ENCODE measurements around the gene APOF. TPM values are rescaled to one million over a fixed set of nuclear protein-coding genes. Genes with fewer than 3 reads are reported as not detected.
"Not testable (repeated sequence)": the region's sequence is repeated elsewhere in the genome, so short reads cannot be mapped to it uniquely, and the experiment has no call there.

The APOF gene
- total RNA-seq, 4 donors from 2014 or later = not detected

DNA sequence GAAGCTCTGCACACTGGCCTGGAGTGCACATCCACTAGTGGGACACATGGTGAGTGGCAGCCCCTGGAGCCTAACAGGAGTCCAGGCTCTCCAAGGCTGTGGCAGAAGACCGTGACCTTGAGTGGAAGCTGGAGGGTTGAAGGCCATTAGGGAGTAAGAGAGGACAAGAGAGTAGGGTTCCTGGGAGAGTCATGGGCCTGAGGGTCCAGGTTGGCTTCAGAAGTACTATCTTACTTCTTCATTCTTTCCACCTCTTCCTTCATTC, 23.6 kb downstream of the APOF start:
- Histone ChIP-seq H3K4me3 (peak overlapping the region in 1 of 4 donors; percentile 20), H3K27me3 (no peaks in the 10 kb centered on the region), H3K9me3 (no peaks in the 10 kb centered on the region), H3K4me1 (peaks cover 0 to 6% (median 3%) of the 10 kb centered on the region in 4 donors), H3K36me3 (peaks cover 0 to 35% (median 10%) of the 10 kb centered on the region in 3 donors), H3K27ac (peak overlapping the region in 2 of 4 donors; percentile 31 to 76)
- WGBS, 2 donors = 81% methylated on average over 1 of the region's 1 CpG
- no peak for DNase-seq (ENCODE audit: low spot score in 2 of 2)
- TF ChIP-seq, protein P1, sequence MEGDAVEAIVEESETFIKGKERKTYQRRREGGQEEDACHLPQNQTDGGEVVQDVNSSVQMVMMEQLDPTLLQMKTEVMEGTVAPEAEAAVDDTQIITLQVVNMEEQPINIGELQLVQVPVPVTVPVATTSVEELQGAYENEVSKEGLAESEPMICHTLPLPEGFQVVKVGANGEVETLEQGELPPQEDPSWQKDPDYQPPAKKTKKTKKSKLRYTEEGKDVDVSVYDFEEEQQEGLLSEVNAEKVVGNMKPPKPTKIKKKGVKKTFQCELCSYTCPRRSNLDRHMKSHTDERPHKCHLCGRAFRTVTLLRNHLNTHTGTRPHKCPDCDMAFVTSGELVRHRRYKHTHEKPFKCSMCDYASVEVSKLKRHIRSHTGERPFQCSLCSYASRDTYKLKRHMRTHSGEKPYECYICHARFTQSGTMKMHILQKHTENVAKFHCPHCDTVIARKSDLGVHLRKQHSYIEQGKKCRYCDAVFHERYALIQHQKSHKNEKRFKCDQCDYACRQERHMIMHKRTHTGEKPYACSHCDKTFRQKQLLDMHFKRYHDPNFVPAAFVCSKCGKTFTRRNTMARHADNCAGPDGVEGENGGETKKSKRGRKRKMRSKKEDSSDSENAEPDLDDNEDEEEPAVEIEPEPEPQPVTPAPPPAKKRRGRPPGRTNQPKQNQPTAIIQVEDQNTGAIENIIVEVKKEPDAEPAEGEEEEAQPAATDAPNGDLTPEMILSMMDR (IDR thresholded peaks at IDR 0.05) = no peak
- TF ChIP-seq POLR2A (IDR thresholded peaks at IDR 0.05) = no peak
- TF ChIP-seq EP300 (IDR thresholded peaks at IDR 0.05) = no peak

DNA sequence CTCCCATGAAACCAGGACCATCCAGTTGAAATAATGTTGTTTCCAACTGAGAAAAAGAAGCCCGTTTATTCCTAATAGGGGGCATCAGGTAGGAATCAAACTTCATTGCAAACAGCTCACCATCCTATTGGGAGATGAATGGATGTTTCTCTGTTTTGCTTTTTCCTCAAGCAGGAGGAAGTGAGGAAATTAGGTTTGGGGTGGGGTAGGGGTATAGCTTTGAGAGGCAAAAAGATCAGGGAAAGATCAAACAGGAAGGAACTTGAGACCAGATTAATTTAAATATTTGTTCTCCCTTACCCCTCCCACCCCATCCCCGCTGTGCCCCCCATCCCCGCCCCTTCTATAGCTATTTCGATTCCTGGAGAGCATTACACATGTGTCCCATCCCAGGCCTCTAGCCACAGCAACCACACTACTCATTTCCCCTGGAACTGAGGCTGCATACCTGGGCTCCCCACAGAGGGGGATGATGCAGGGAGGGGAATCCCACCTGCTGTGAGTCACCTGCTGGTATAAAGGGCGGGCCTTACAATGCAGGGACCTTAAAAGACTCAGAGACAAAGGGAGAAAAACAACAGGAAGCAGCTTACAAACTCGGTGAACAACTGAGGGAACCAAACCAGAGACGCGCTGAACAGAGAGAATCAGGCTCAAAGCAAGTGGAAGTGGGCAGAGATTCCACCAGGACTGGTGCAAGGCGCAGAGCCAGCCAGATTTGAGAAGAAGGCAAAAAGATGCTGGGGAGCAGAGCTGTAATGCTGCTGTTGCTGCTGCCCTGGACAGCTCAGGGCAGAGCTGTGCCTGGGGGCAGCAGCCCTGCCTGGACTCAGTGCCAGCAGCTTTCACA, 24.1 kb downstream of the APOF start, which contains the start of gene IL23A:
TSS of gene IL23A (plus strand) at position 577 of the 850 bp plus-strand sequence. CDS start at position 738, 161 bp downstream.
- WGBS, 2 donors = 27 to 34% methylated on average over 9 of the region's 9 CpGs
- H3K36me3 ChIP-seq = peaks cover 0 to 30% (median 4%) of the 10 kb centered on the region in 3 donors
- H3K4me1 ChIP-seq = peaks cover 0 to 6% (median 3%) of the 10 kb centered on the region in 4 donors
- no peaks in the 10 kb centered on the region for H3K27me3 ChIP-seq
- no peaks in the 10 kb centered on the region for H3K9me3 ChIP-seq
- DNase-seq (ENCODE audit: low spot score in 2 of 2) = no peak
- TF ChIP-seq POLR2A (IDR thresholded peaks at IDR 0.05) (no peak), EP300 (IDR thresholded peaks at IDR 0.05) (no peak)
- TF ChIP-seq, protein P1 (IDR thresholded peaks at IDR 0.05) = no peak
- peak within 1 kb of the TSS in 1 of 4 donors; percentile 20 for H3K4me3 ChIP-seq
- H3K27ac ChIP-seq = peak within 1 kb of the TSS in 2 of 4 donors; percentile 31 to 76

DNA sequence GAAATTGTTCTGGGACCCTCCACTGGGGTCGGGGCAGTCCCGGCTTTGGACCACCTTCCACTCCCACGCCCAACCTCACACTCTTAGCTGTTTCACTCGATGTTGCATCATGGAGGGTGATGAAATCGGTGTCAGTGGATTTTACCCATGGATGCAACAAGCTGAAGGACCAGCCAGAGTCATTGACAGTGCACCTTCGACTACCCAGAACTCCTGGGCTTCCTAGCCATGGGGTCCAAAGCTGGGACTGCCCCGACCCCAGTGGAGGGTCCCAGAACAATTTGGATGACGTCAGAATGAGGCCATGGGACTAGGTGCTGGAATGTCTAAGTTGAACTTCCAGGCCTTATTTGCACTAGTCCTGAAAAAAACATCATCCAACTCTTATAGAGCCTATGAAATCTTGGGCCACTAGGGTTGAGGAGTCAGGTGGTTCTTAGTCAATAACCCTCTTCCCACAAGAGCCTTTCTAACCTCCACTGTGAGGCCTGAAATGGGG, 24.9 kb downstream of the APOF start:
- Histone ChIP-seq H3K27ac (peak overlapping the region in 1 of 4 donors; percentile 76), H3K36me3 (peaks cover 0 to 23% (median 0%) of the 10 kb centered on the region in 3 donors), H3K9me3 (no peaks in the 10 kb centered on the region), H3K4me3 (no peak overlapping the region), H3K4me1 (peaks cover 0 to 12% (median 8%) of the 10 kb centered on the region in 4 donors), H3K27me3 (no peaks in the 10 kb centered on the region)
- WGBS, 2 donors = 76 to 84% methylated on average over 8 of the region's 8 CpGs
- TF ChIP-seq EP300 (IDR thresholded peaks at IDR 0.05) (no peak), POLR2A (IDR thresholded peaks at IDR 0.05) (no peak)
- TF ChIP-seq, protein P1 (IDR thresholded peaks at IDR 0.05) = no peak
- no peak for DNase-seq (ENCODE audit: low spot score in 2 of 2)

DNA sequence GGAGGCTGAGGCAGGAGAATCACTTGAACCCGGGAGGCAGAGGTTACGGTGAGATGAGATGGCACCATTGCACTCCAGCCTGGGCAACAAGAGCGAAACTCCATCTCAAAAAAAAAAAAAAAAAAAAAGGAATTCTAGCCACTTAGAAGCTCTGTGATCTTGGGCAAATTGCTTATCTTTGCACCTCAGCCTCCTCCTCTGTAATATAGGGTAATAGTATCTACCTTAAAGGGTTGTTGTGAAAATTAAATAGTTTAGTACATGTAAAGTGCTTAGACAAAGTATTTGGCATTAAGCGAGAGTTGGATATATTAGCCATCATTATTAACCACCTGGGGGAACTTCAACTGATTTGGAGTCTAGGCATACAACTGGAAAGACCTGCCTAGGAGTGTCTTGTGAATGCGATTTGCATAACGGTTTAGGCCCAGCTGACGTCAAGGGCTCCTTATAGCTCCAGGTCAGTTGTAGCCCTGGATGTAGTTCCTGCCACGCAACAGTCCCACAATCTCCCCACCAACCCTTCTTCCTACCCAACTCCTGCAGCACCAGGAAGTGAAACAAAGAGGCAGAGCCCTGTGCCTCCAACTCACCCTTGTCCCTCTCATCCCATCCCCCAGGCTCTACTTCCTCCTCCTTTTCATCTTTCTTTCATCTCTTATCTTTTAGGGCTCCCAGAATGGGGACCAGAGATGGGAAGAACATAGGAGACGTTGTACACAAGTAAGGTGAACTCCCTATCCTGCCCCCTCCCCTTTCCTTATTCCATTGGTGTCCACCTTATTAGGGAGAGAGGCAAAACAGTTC, 26.1 kb downstream of the APOF start:
- no peak for DNase-seq (ENCODE audit: low spot score in 2 of 2)
- 84% methylated on average over 9 of the region's 9 CpGs for WGBS, 2 donors
- H3K36me3 ChIP-seq = peaks cover 0 to 10% (median 0%) of the 10 kb centered on the region in 3 donors
- TF ChIP-seq, protein P1 (IDR thresholded peaks at IDR 0.05) = no peak
- TF ChIP-seq EP300 (IDR thresholded peaks at IDR 0.05) = no peak
- TF ChIP-seq POLR2A (IDR thresholded peaks at IDR 0.05) = no peak
- H3K9me3 ChIP-seq = no peaks in the 10 kb centered on the region
- no peak overlapping the region for H3K27ac ChIP-seq
- H3K4me1 ChIP-seq = peaks cover 0 to 17% (median 10%) of the 10 kb centered on the region in 4 donors
- H3K27me3 ChIP-seq = no peaks in the 10 kb centered on the region
- no peak overlapping the region for H3K4me3 ChIP-seq

DNA sequence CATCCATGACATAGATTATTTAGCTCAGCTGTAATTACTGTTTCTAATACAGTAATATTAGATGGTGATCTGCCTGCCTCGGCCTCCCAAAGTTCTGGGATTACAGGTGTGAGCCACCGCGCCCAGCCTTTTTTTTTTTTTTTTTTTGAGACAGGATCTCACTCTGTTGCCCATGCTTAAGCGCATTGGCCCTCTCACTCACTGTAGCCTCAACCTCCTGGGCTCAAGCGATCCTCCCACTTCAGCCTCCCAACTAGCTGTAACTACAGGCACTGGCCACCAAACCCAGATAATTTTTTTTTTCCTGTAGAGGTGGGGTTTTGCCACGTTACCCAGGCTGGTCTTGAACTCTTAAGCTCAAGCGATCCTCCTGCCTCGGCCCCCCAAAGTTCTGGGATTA, 27.1 kb downstream of the APOF start:
- not testable (repeated sequence) for H3K27me3 ChIP-seq; DNase-seq (ENCODE audit: low spot score in 2 of 2); H3K27ac ChIP-seq; H3K9me3 ChIP-seq; H3K4me3 ChIP-seq; H3K36me3 ChIP-seq
- WGBS, 2 donors = 95 to 97% methylated on average over 8 of the region's 8 CpGs
- peaks cover 0 to 17% (median 10%) of the 10 kb centered on the region in 4 donors for H3K4me1 ChIP-seq

Measured in tibial nerve (tissue), 4 donors.